ENCODE data around the gene CPA2. TPM values are rescaled to one million over a fixed set of nuclear protein-coding genes. Genes with fewer than 3 reads are reported as not detected.

CPA2 gene
- total RNA-seq, 1 experiment from 2014 or later, result 0.90 TPM

GRCh38 chr7:130319541-130319940 lies 52.9 kb downstream of the CPA2 start:
- peaks cover 12% of the 10 kb centered on the region for H3K4me1 Mint-ChIP-seq
- no peak overlapping the region for H3K4me3 Mint-ChIP-seq
- POLR2A ChIA-PET, result no interaction called here
- H3K27me3 Mint-ChIP-seq (ENCODE audit: low read depth), result no peaks in the 10 kb centered on the region; the same call in 1 of the 2 replicates
- no peak for DNase-seq (ENCODE audit: low spot score)
- H3K9me3 Mint-ChIP-seq, result peaks cover 4% of the 10 kb centered on the region; the same call in 1 of the 2 replicates
- no peak for ATAC-seq
- no peaks in the 10 kb centered on the region for H3K36me3 Mint-ChIP-seq
- CTCF ChIA-PET, result no interaction called here
- no peak overlapping the region for H3K27ac Mint-ChIP-seq
- TF ChIP-seq HMGXB4 (CRISPR knock-in tag; IDR thresholded peaks at IDR 0.05), result no peak
- TF ChIP-seq ETV6 (CRISPR knock-in tag; IDR thresholded peaks at IDR 0.05), result no peak
- TF ChIP-seq ZNF281 (CRISPR knock-in tag; IDR thresholded peaks at IDR 0.05), result no peak
- TF ChIP-seq NR2C2 (CRISPR knock-in tag; IDR thresholded peaks at IDR 0.05), result no peak
- TF ChIP-seq, protein P1, sequence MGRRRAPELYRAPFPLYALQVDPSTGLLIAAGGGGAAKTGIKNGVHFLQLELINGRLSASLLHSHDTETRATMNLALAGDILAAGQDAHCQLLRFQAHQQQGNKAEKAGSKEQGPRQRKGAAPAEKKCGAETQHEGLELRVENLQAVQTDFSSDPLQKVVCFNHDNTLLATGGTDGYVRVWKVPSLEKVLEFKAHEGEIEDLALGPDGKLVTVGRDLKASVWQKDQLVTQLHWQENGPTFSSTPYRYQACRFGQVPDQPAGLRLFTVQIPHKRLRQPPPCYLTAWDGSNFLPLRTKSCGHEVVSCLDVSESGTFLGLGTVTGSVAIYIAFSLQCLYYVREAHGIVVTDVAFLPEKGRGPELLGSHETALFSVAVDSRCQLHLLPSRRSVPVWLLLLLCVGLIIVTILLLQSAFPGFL (CRISPR knock-in tag; IDR thresholded peaks at IDR 0.05; ENCODE audit: borderline replicate concordance), result no peak
- no peak for TF ChIP-seq RELA (CRISPR knock-in tag; IDR thresholded peaks at IDR 0.05; ENCODE audit: borderline replicate concordance)
- no peak for TF ChIP-seq ZNF121 (CRISPR knock-in tag; IDR thresholded peaks at IDR 0.05)
- no peak for TF ChIP-seq NFE2L1 (CRISPR knock-in tag; IDR thresholded peaks at IDR 0.05)
- no peak for TF ChIP-seq AFF4 (CRISPR knock-in tag; IDR thresholded peaks at IDR 0.05; ENCODE audit: borderline replicate concordance)
- TF ChIP-seq, protein P2, sequence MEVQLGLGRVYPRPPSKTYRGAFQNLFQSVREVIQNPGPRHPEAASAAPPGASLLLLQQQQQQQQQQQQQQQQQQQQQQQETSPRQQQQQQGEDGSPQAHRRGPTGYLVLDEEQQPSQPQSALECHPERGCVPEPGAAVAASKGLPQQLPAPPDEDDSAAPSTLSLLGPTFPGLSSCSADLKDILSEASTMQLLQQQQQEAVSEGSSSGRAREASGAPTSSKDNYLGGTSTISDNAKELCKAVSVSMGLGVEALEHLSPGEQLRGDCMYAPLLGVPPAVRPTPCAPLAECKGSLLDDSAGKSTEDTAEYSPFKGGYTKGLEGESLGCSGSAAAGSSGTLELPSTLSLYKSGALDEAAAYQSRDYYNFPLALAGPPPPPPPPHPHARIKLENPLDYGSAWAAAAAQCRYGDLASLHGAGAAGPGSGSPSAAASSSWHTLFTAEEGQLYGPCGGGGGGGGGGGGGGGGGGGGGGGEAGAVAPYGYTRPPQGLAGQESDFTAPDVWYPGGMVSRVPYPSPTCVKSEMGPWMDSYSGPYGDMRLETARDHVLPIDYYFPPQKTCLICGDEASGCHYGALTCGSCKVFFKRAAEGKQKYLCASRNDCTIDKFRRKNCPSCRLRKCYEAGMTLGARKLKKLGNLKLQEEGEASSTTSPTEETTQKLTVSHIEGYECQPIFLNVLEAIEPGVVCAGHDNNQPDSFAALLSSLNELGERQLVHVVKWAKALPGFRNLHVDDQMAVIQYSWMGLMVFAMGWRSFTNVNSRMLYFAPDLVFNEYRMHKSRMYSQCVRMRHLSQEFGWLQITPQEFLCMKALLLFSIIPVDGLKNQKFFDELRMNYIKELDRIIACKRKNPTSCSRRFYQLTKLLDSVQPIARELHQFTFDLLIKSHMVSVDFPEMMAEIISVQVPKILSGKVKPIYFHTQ (CRISPR knock-in tag; IDR thresholded peaks at IDR 0.05), result no peak
- no peak for TF ChIP-seq ZBTB21 (CRISPR knock-in tag; IDR thresholded peaks at IDR 0.05; ENCODE audit: borderline replicate concordance)
- TF ChIP-seq NR3C1 (CRISPR knock-in tag; conservative IDR thresholded peaks at IDR 0.05; ENCODE audit: low read depth), result no peak
- TF ChIP-seq ZNF263 (CRISPR knock-in tag; IDR thresholded peaks at IDR 0.05; ENCODE audit: low read depth), result no peak
- TF ChIP-seq, protein P3, sequence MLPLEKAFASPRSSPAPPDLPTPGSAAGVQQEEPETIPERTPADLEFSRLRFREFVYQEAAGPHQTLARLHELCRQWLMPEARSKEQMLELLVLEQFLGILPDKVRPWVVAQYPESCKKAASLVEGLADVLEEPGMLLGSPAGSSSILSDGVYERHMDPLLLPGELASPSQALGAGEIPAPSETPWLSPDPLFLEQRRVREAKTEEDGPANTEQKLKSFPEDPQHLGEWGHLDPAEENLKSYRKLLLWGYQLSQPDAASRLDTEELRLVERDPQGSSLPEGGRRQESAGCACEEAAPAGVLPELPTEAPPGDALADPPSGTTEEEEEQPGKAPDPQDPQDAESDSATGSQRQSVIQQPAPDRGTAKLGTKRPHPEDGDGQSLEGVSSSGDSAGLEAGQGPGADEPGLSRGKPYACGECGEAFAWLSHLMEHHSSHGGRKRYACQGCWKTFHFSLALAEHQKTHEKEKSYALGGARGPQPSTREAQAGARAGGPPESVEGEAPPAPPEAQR (CRISPR knock-in tag; IDR thresholded peaks at IDR 0.05), result no peak
- TF ChIP-seq ATF3 (CRISPR knock-in tag; conservative IDR thresholded peaks at IDR 0.05), result no peak
- TF ChIP-seq, protein P4, sequence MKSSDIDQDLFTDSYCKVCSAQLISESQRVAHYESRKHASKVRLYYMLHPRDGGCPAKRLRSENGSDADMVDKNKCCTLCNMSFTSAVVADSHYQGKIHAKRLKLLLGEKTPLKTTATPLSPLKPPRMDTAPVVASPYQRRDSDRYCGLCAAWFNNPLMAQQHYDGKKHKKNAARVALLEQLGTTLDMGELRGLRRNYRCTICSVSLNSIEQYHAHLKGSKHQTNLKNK (CRISPR knock-in tag; IDR thresholded peaks at IDR 0.05), result no peak
- no peak for TF ChIP-seq ZNF416 (CRISPR knock-in tag; IDR thresholded peaks at IDR 0.05)
- TF ChIP-seq, protein P5, sequence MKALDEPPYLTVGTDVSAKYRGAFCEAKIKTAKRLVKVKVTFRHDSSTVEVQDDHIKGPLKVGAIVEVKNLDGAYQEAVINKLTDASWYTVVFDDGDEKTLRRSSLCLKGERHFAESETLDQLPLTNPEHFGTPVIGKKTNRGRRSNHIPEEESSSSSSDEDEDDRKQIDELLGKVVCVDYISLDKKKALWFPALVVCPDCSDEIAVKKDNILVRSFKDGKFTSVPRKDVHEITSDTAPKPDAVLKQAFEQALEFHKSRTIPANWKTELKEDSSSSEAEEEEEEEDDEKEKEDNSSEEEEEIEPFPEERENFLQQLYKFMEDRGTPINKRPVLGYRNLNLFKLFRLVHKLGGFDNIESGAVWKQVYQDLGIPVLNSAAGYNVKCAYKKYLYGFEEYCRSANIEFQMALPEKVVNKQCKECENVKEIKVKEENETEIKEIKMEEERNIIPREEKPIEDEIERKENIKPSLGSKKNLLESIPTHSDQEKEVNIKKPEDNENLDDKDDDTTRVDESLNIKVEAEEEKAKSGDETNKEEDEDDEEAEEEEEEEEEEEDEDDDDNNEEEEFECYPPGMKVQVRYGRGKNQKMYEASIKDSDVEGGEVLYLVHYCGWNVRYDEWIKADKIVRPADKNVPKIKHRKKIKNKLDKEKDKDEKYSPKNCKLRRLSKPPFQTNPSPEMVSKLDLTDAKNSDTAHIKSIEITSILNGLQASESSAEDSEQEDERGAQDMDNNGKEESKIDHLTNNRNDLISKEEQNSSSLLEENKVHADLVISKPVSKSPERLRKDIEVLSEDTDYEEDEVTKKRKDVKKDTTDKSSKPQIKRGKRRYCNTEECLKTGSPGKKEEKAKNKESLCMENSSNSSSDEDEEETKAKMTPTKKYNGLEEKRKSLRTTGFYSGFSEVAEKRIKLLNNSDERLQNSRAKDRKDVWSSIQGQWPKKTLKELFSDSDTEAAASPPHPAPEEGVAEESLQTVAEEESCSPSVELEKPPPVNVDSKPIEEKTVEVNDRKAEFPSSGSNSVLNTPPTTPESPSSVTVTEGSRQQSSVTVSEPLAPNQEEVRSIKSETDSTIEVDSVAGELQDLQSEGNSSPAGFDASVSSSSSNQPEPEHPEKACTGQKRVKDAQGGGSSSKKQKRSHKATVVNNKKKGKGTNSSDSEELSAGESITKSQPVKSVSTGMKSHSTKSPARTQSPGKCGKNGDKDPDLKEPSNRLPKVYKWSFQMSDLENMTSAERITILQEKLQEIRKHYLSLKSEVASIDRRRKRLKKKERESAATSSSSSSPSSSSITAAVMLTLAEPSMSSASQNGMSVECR (CRISPR knock-in tag; IDR thresholded peaks at IDR 0.05; ENCODE audit: borderline replicate concordance), result no peak
